Vagina (tissue), 2 donors: ENCODE measurements around the gene CEP128. TPM values are rescaled to one million over a fixed set of nuclear protein-coding genes. Genes with fewer than 3 reads are reported as not detected.
"Not testable (repeated sequence)": the region's sequence is repeated elsewhere in the genome, so short reads cannot be mapped to it uniquely, and the experiment has no call there.

Experiments used
- DNase-seq, 2 donors: peaks; one replicate each; pipeline ENCODE4 v3.0.0-alpha.2; 2017; ENCODE audit errors: extremely low spot score in 2 of 2
- H3K27ac ChIP-seq: fragments of 200-600 bp; sonication (generic); one replicate; pipeline ENCODE4 v1.5.1; 2019
- H3K27me3 ChIP-seq: fragments of 200-600 bp; sonication (generic); one replicate; pipeline ENCODE4 v1.5.1; 2019
- H3K36me3 ChIP-seq, 2 donors: fragments of 200-600 bp; sonication (generic); one replicate each; pipeline ENCODE4 v1.5.1; 2017 to 2019
- H3K4me1 ChIP-seq: fragments of 200-600 bp; sonication (generic); one replicate; pipeline ENCODE4 v1.5.1; 2019
- H3K4me3 ChIP-seq, 2 donors: fragments of 200-600 bp; sonication (generic); 1 replicate in 1 of 2; 2 replicates in 1 of 2; pipeline ENCODE4 v1.5.1; 2016 to 2019
- H3K9me3 ChIP-seq: fragments of 200-600 bp; sonication (generic); one replicate; pipeline ENCODE4 v1.5.1; 2019
- CTCF ChIP-seq, 3 experiments: fragments of 450-650 bp in 2 of 3; fragments of 200-600 bp in 1 of 3; sonication (generic) in 1 of 3; IDR thresholded peaks; one replicate each; pipeline ENCODE4 v1.5.1; 2017 to 2019; ENCODE audit warnings: antibody characterized with exemption in 3 of 3, mild to moderate bottlenecking in 2 of 3, moderate library complexity in 2 of 3
- POLR2A ChIP-seq, 2 donors: fragments of 450-650 bp; IDR thresholded peaks; one replicate each; pipeline ENCODE4 v1.6.1; 2017; ENCODE audit warnings: antibody characterized with exemption in 2 of 2, mild to moderate bottlenecking in 2 of 2, moderate library complexity in 2 of 2
- POLR2AphosphoS5 ChIP-seq, 2 donors: sonication (generic); formaldehyde crosslinking; IDR thresholded peaks; one replicate each; pipeline ENCODE4 v1.9.0; 2017; ENCODE audit warnings: antibody characterized with exemption in 2 of 2, mild to moderate bottlenecking in 2 of 2, low read depth in 1 of 2; ENCODE audit not compliant: insufficient read depth in 1 of 2
- intact Hi-C: fragments of 100-400 bp; cut with DNase I; formaldehyde crosslinking; loops from one replicate; pipeline ENCODE4 v1.15.1; 2023
- total RNA-seq: library from RNA; depleted of rRNA; stranded (reverse); fragments of >200 nt; gene quantifications from one replicate; pipeline ENCODE4 v1.2.3, GENCODE V29; 2016

CEP128 gene
- total RNA-seq, 1 donor from 2014 or later = 6.6 TPM

- Histone ChIP-seq H3K36me3 (no peaks in the 10 kb centered on the region), H3K4me1 (no peaks in the 10 kb centered on the region), H3K9me3 (no peaks in the 10 kb centered on the region), H3K27ac (no peak overlapping the region), H3K27me3 (no peaks in the 10 kb centered on the region), H3K4me3 (no peak overlapping the region)
- intact Hi-C loops = loop anchor here (1.0 kb wide), 1 partner anchor 17 kb away; no protein-coding TSS in a partner anchor
- TF ChIP-seq CTCF (IDR thresholded peaks at IDR 0.05) (no peak), POLR2A (IDR thresholded peaks at IDR 0.05) (no peak), POLR2AphosphoS5 (IDR thresholded peaks at IDR 0.05; ENCODE audit: insufficient read depth in 1 of 2, low read depth in 1 of 2) (no peak)
- DNase-seq = no peak
These were observed 15.0 kb downstream of the CEP128 start for GRCh38 chr14:80926397-80927082.

- Histone ChIP-seq H3K36me3 (no peaks in the 10 kb centered on the region), H3K4me3 (no peak overlapping the region), H3K4me1 (no peaks in the 10 kb centered on the region), H3K27ac (no peak overlapping the region), H3K27me3 (no peaks in the 10 kb centered on the region), H3K9me3 (no peaks in the 10 kb centered on the region)
- no peak for DNase-seq
- TF ChIP-seq POLR2AphosphoS5 (IDR thresholded peaks at IDR 0.05; ENCODE audit: insufficient read depth in 1 of 2, low read depth in 1 of 2) (no peak), CTCF (IDR thresholded peaks at IDR 0.05) (no peak), POLR2A (IDR thresholded peaks at IDR 0.05) (no peak)
- intact Hi-C loops = no loop called here
These were observed 17.0 kb downstream of the CEP128 start for GRCh38 chr14:80924365-80925103.

- Histone ChIP-seq H3K27me3 (no peaks in the 10 kb centered on the region), H3K27ac (no peak overlapping the region), H3K4me1 (no peaks in the 10 kb centered on the region), H3K9me3 (no peaks in the 10 kb centered on the region), H3K36me3 (no peaks in the 10 kb centered on the region), H3K4me3 (no peak overlapping the region)
- intact Hi-C loops = no loop called here
- no peak for DNase-seq
- TF ChIP-seq POLR2A (IDR thresholded peaks at IDR 0.05) (no peak), POLR2AphosphoS5 (IDR thresholded peaks at IDR 0.05; ENCODE audit: insufficient read depth in 1 of 2, low read depth in 1 of 2) (no peak), CTCF (IDR thresholded peaks at IDR 0.05) (no peak)
These were observed 18.2 kb downstream of the CEP128 start for GRCh38 chr14:80923368-80923767.

GRCh38 chr14:80919622-80920021 lies 21.9 kb downstream of the CEP128 start:
- intact Hi-C loops = no loop called here

GRCh38 chr14:80912013-80912412 lies 29.5 kb downstream of the CEP128 start:
- DNase-seq, H3K4me1 ChIP-seq, H3K27ac ChIP-seq, H3K27me3 ChIP-seq, H3K9me3 ChIP-seq, H3K4me3 ChIP-seq, intact Hi-C loops: not testable (repeated sequence)
- H3K36me3 ChIP-seq = peaks cover 0 to 15% of the 10 kb centered on the region in 2 donors

More at GRCh38 chr14:80919622-80920021, 21.9 kb downstream of the CEP128 start:
- TF ChIP-seq POLR2AphosphoS5 (IDR thresholded peaks at IDR 0.05; ENCODE audit: insufficient read depth in 1 of 2, low read depth in 1 of 2) (no peak), CTCF (IDR thresholded peaks at IDR 0.05) (no peak), POLR2A (IDR thresholded peaks at IDR 0.05) (no peak)
- no peak overlapping the region for H3K4me3 ChIP-seq
- no peaks in the 10 kb centered on the region for H3K4me1 ChIP-seq
- H3K9me3 ChIP-seq = no peaks in the 10 kb centered on the region
- H3K36me3 ChIP-seq = peaks cover 0 to 15% of the 10 kb centered on the region in 2 donors
- no peak for DNase-seq
- no peaks in the 10 kb centered on the region for H3K27me3 ChIP-seq
- H3K27ac ChIP-seq = no peak overlapping the region
